Pancreas (tissue), 10 donors: ENCODE results near the gene LLPH. TPM values are rescaled to one million over a fixed set of nuclear protein-coding genes. Genes with fewer than 3 reads are reported as not detected.

Experiments used
- ATAC-seq, 4 donors: fragments of 200-7000 bp; cut with Tn5 transposase; one replicate each; pipeline versions ENCODE4 v1.8.0 to v1.9.1; 2020; ENCODE audit warnings: mild to moderate bottlenecking in 4 of 4, moderate library complexity in 4 of 4
- DNase-seq, 6 donors: peaks; one replicate each; pipeline ENCODE4 v3.0.0-alpha.2; 2020
- FAIRE-seq: peaks from 2 replicates; lab custom pipeline; 2012; peaks lifted over from hg19 to GRCh38; lab: Jason Lieb, UNC
- H3K27ac ChIP-seq, 4 donors: fragments of 200-600 bp; sonication (generic); 1 replicate in 3 of 4; 2 replicates in 1 of 4; pipeline versions ENCODE4 v1.5.0 to v1.8.0; 2020
- H3K27me3 ChIP-seq, 4 donors: fragments of 200-600 bp; one replicate each; pipeline ENCODE4 v1.8.0; 2021
- H3K36me3 ChIP-seq, 3 donors: fragments of 200-600 bp; sonication (generic) in 1 of 3; one replicate each; pipeline versions ENCODE4 v1.5.0 to v1.8.0; 2020 to 2021
- H3K4me1 ChIP-seq, 3 donors: fragments of 200-600 bp; one replicate each; pipeline ENCODE4 v1.8.0; 2021
- H3K4me3 ChIP-seq, 4 donors: fragments of 200-600 bp; sonication (generic) in 2 of 4; one replicate each; pipeline versions ENCODE4 v1.5.0 to v1.8.0; 2020 to 2021
- H3K9me3 ChIP-seq, 4 donors: fragments of 200-600 bp; one replicate each; pipeline ENCODE4 v1.8.0; 2021
- WGBS, 2 donors: extraction: QIAGEN DNeasy Blood & Tissue Kit; methylation state at CpG; one replicate each; pipeline ENCODE4 v1.1.7; 2013; 5-methylcytosine and 5-hydroxymethylcytosine counted together
- intact Hi-C, 3 donors: fragments of 100-400 bp; cut with DNase I; formaldehyde crosslinking; loops; one replicate each; pipeline versions ENCODE4 v1.11.1 to v1.14.2; 2022
- polyA plus RNA-seq, 2 donors: library from polyadenylated mRNA; stranded (reverse); fragments of 200-250 nt; gene quantifications; one replicate each; pipeline ENCODE4 v1.2.3, GENCODE V29; 2013
- total RNA-seq, 6 donors: library from RNA; stranded (reverse); fragmentation: NEBNext Ultra II Directional in 4 of 6; extraction: Animal tissue kit (Norgen Biotek cat#: 25700) in 4 of 6; gene quantifications; one replicate each; pipeline versions ENCODE4 v1.2.1 to v1.2.4, GENCODE V29; 2021 to 2023
- TF ChIP-seq, protein P1 (sequence below), 4 donors: fragments of 200-600 bp; sonication (generic) in 3 of 4; IDR thresholded peaks; one replicate each; pipeline versions ENCODE4 v1.5.0 to v1.8.0; 2021; ENCODE audit warnings: antibody characterized with exemption in 4 of 4
- donor health status: healthy with polysubstance abuse.
- donor health status: DM: no; HTN: no; CAD: no; lungs with moderate emphysema.
- donor health status: DM: no; HTN: no; CAD: no.
- donor health status: control.
- donor health status: control.
- donor health status: Bipolar disorder and iron deficiency.
- donor health status: DM: yes; HTN: yes; CAD: no.
- donor health status: DM: no; HTN: no; CAD: no.
- donor health status: DM: no; HTN: no; CAD: no.
- donor health status: DM: yes; HTN: yes; CAD: no.

The LLPH gene
- total and polyA plus RNA-seq, 8 donors, result 3.8 to 10.5 (median 7.9) TPM

- intact Hi-C loops, result no loop called here
- ATAC-seq (no peak), DNase-seq (no peak), FAIRE-seq (no peak)
- Histone ChIP-seq H3K27me3 (no peaks in the 10 kb centered on the region), H3K27ac (no peak overlapping the region), H3K4me3 (no peak overlapping the region), H3K9me3 (no peaks in the 10 kb centered on the region), H3K4me1 (peaks cover 0 to 6% (median 0%) of the 10 kb centered on the region in 3 donors), H3K36me3 (peaks cover 0 to 20% (median 0%) of the 10 kb centered on the region in 3 donors)
- TF ChIP-seq, protein P1, sequence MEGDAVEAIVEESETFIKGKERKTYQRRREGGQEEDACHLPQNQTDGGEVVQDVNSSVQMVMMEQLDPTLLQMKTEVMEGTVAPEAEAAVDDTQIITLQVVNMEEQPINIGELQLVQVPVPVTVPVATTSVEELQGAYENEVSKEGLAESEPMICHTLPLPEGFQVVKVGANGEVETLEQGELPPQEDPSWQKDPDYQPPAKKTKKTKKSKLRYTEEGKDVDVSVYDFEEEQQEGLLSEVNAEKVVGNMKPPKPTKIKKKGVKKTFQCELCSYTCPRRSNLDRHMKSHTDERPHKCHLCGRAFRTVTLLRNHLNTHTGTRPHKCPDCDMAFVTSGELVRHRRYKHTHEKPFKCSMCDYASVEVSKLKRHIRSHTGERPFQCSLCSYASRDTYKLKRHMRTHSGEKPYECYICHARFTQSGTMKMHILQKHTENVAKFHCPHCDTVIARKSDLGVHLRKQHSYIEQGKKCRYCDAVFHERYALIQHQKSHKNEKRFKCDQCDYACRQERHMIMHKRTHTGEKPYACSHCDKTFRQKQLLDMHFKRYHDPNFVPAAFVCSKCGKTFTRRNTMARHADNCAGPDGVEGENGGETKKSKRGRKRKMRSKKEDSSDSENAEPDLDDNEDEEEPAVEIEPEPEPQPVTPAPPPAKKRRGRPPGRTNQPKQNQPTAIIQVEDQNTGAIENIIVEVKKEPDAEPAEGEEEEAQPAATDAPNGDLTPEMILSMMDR (IDR thresholded peaks at IDR 0.05), result no peak
Observed at GRCh38 chr12:66140731-66141130, 10.2 kb upstream of the LLPH start.

DNA sequence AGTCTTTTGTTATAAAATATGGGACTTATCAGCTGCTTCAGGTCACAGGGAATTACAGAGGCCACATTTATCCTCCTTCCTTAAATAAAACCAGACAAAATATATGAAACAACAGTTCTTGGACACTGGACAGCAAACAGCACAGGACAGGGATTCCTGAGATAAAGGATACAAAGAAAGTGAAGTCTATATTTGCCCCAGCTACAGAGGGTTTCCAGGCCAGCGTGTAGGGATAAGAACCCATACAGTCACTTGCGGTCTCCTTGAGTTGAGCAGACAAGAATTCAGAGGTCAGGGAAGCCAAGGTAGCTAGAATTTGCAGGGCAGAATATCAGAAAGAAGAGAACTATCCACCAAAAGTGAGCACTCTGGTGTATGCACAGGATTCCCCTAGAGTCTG lies 8.8 kb upstream of the LLPH start:
- Histone ChIP-seq H3K4me3 (no peak overlapping the region), H3K27ac (no peak overlapping the region), H3K9me3 (no peaks in the 10 kb centered on the region), H3K36me3 (peaks cover 0 to 20% (median 0%) of the 10 kb centered on the region in 3 donors), H3K27me3 (no peaks in the 10 kb centered on the region), H3K4me1 (no peaks in the 10 kb centered on the region)
- intact Hi-C loops, result no loop called here
- DNase-seq, result no peak
- FAIRE-seq, result no peak
- TF ChIP-seq, protein P1 (IDR thresholded peaks at IDR 0.05), result no peak
- ATAC-seq, result no peak
- 96 to 98% methylated on average over 2 of the region's 2 CpGs for WGBS, 2 donors

DNA sequence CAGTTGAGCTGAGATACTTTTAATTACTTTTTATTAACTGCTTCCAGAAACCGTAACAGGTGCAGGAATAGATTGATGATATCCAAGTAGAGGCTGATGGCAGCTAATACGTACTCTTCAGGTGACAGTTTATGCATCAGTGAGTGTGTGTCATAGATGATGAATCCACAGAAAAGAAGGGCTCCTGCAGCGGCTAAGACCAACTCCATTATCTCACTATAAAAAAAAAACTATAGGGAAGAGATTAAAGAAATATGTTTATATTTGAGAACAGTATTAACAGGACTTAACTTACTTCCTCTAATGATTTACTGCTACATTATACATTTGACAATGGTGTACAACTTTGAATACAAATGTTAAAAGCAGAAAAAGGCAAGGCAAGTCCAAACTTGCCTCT lies 7.4 kb upstream of the LLPH start:
- Histone ChIP-seq H3K27ac (no peak overlapping the region), H3K27me3 (no peaks in the 10 kb centered on the region), H3K4me3 (no peak overlapping the region), H3K36me3 (peaks cover 0 to 20% (median 0%) of the 10 kb centered on the region in 3 donors), H3K9me3 (no peaks in the 10 kb centered on the region), H3K4me1 (no peaks in the 10 kb centered on the region)
- DNase-seq, result no peak
- TF ChIP-seq, protein P1 (IDR thresholded peaks at IDR 0.05), result no peak
- no peak for FAIRE-seq
- 96% methylated on average over 3 of the region's 3 CpGs for WGBS, 2 donors
- intact Hi-C loops, result no loop called here
- ATAC-seq, result no peak

DNA sequence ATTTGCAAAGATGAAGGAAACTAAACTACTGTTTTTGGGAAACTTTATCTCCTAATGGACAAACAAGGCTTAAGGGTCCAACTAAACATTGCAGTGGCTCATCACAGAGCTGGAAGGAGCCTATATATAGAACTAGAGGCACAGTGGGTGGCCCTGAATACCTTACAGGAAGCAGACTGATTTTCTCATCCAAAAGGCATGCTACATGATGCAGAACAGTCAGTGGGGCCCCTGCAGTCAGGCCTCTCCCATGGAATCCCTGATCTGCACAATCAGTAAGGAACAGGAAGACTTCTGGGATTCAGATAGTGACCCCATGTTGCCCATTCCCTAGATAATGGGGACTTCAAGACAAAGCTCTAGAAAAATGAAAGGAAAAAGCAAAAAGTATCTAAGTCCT lies 1.9 kb upstream of the LLPH start:
- ATAC-seq (no peak), FAIRE-seq (no peak), DNase-seq (no peak)
- H3K9me3 ChIP-seq, result no peaks in the 10 kb centered on the region
- no peak overlapping the region for H3K4me3 ChIP-seq
- TF ChIP-seq, protein P1 (IDR thresholded peaks at IDR 0.05), result no peak
- H3K27me3 ChIP-seq, result no peaks in the 10 kb centered on the region
- H3K27ac ChIP-seq, result no peak overlapping the region
- intact Hi-C loops, result no loop called here
- peaks cover 7 to 13% (median 12%) of the 10 kb centered on the region in 3 donors for H3K4me1 ChIP-seq
- H3K36me3 ChIP-seq, result no peaks in the 10 kb centered on the region

DNA sequence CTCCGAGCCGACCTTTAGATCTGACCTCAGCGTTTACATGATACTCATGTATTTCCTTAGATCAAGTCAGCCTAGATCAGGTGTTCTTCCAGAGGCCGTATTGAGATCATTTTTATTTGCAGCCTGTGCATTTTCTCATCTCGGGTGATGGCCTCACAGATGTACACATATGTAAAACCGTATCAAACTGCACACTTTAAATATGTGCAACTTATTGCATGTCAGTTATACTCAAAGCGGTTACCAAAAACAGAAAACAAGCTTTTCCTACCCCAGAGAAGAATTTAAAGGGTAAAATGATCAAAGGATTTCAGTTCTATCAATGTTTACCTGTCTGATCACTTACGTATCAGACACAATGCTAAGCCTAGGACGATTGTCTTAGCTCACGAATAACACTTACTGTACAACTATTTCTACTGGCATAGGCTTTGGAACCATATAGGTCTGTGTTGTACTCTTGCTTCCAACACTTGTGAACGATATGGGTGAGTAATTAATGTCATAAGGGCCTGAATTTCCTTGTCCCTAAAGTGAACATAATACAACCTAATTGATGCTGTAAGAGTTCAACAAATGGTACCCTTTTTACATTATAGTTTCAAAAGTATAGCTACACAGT lies 628 bp upstream of the LLPH start:
- H3K36me3 ChIP-seq, result no peaks in the 10 kb centered on the region
- DNase-seq (no peak), FAIRE-seq (no peak), ATAC-seq (peak in 3 of 4 donors; percentile 18 to 29 (median 22))
- intact Hi-C loops, result no loop called here
- TF ChIP-seq, protein P1 (IDR thresholded peaks at IDR 0.05), result no peak
- H3K4me3 ChIP-seq, result peak overlapping the region; percentile 67 to 99 (median 76)
- peak overlapping the region; percentile 30 to 80 (median 62) for H3K27ac ChIP-seq
- no peaks in the 10 kb centered on the region for H3K9me3 ChIP-seq
- 2% methylated on average over 11 of the region's 11 CpGs for WGBS, 2 donors
- no peaks in the 10 kb centered on the region for H3K27me3 ChIP-seq
- peaks cover 7 to 13% (median 12%) of the 10 kb centered on the region in 3 donors for H3K4me1 ChIP-seq
